Neural crest cell (in vitro differentiated cells): ENCODE measurements around the gene EIF2B2. TPM values are rescaled to one million over a fixed set of nuclear protein-coding genes. Genes with fewer than 3 reads are reported as not detected.
A peak's percentile ranks its signal among the peaks of the same experiment; 100 is the strongest.

Experiments used
- DNase-seq: peaks from one replicate; pipeline ENCODE4 v3.0.0; 2021; ENCODE audit warnings: low read depth, mixed read lengths, low spot score
- H3K27ac Mint-ChIP-seq: one replicate; pipeline ENCODE4 v1.8.0; 2021; ENCODE audit warnings: mild to moderate bottlenecking, mixed read lengths; ENCODE audit not compliant: unreplicated experiment
- H3K27me3 Mint-ChIP-seq: 2 replicates; pipeline ENCODE4 v1.8.0; 2021; ENCODE audit warnings: low read depth, mild to moderate bottlenecking, mixed read lengths
- H3K36me3 Mint-ChIP-seq: 2 replicates; pipeline ENCODE4 v1.8.0; 2021; ENCODE audit warnings: low read depth, mild to moderate bottlenecking, mixed read lengths
- H3K4me1 Mint-ChIP-seq: 2 replicates; pipeline ENCODE4 v1.8.0; 2021; ENCODE audit warnings: mixed read lengths
- H3K4me3 Mint-ChIP-seq: one replicate; pipeline ENCODE4 v1.8.0; 2021; ENCODE audit warnings: mild to moderate bottlenecking, mixed read lengths
- H3K9me3 Mint-ChIP-seq: 2 replicates; pipeline ENCODE4 v1.8.0; 2021; ENCODE audit warnings: mixed read lengths
- total RNA-seq: library from RNA; stranded (reverse); gene quantifications from 2 replicates; pipeline ENCODE4 v1.2.1, GENCODE V29; 2021
- TF ChIP-seq, protein P1 (sequence below): fragments of 200-600 bp; sonication (generic); conservative IDR thresholded peaks from 2 replicates; pipeline ENCODE4 v1.5.0; 2021; ENCODE audit warnings: antibody characterized with exemption, mild to moderate bottlenecking

EIF2B2 gene
- total RNA-seq, 1 donor from 2014 or later, result 50.5 TPM

DNA sequence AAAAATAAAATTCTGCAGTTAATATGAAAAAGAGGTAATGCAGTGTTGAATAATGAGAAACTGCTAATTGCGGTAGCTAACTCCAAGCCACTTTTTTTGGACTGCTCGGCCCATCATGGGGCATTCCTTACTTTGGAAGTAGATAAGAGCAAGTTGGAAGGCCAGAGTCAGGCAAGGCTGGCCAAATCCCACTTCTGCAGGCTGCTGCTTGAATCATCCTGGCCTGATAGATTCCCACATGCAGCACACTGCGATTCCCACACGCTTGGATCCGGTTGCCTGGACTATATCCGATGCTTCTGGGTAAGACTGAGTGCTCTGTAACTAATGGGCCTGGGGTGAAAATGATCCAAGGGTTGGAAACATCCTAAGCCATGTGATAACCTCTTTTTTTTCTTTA, 10.6 kb downstream of the EIF2B2 start:
- Mint-ChIP-seq H3K36me3 (peaks cover 9% of the 10 kb centered on the region), H3K27ac (no peak overlapping the region), H3K27me3 (no peaks in the 10 kb centered on the region), H3K4me3 (no peak overlapping the region), H3K4me1 (no peaks in the 10 kb centered on the region), H3K9me3 (no peaks in the 10 kb centered on the region)
- TF ChIP-seq, protein P1, sequence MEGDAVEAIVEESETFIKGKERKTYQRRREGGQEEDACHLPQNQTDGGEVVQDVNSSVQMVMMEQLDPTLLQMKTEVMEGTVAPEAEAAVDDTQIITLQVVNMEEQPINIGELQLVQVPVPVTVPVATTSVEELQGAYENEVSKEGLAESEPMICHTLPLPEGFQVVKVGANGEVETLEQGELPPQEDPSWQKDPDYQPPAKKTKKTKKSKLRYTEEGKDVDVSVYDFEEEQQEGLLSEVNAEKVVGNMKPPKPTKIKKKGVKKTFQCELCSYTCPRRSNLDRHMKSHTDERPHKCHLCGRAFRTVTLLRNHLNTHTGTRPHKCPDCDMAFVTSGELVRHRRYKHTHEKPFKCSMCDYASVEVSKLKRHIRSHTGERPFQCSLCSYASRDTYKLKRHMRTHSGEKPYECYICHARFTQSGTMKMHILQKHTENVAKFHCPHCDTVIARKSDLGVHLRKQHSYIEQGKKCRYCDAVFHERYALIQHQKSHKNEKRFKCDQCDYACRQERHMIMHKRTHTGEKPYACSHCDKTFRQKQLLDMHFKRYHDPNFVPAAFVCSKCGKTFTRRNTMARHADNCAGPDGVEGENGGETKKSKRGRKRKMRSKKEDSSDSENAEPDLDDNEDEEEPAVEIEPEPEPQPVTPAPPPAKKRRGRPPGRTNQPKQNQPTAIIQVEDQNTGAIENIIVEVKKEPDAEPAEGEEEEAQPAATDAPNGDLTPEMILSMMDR, result no peak
- no peak for DNase-seq

DNA sequence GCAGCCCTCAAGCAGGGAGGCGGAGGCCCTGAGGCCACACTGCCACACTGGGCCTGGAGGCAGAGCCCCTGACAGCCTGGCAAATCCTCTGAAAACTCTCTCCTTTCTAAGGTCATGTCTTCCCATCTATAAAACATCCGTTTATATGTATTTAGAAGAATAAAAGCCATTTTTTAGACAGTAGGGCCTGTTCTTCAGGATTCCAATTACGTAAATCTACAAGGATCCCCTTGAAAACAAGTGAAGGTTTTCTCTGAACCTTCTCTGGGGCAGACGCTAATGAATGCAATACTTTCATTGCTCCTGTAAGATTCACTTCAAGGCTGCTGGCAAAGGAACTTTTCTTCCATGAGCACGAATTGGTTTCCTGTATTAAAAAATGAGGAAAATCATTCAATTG, 12.8 kb downstream of the EIF2B2 start:
- no peak for DNase-seq
- H3K4me1 Mint-ChIP-seq, result no peaks in the 10 kb centered on the region
- H3K36me3 Mint-ChIP-seq, result peaks cover 12% of the 10 kb centered on the region
- no peaks in the 10 kb centered on the region for H3K9me3 Mint-ChIP-seq
- no peak overlapping the region for H3K27ac Mint-ChIP-seq
- TF ChIP-seq, protein P1, result no peak
- H3K4me3 Mint-ChIP-seq, result no peak overlapping the region
- no peaks in the 10 kb centered on the region for H3K27me3 Mint-ChIP-seq

DNA sequence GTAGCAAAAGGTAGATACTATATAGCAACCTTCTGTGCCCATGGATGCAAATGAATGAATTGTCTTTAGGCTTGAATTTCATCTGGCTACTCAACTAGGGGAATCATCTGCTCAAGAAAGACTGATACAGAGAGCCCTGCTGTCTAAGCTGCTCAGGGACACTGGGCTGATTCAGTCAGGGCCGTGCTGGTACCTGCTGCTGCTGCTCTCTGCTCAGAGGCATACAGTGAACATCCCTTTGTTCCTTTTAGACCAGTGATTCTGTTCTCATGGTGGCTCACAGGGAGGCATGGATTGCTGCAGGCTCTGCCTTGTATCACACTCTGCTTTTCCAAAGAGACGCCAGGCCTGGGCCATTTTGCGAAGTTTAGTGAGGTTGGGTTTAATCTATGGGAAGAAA, 14.1 kb downstream of the EIF2B2 start:
- no peaks in the 10 kb centered on the region for H3K27me3 Mint-ChIP-seq
- H3K27ac Mint-ChIP-seq, result peak overlapping the region; percentile 67
- TF ChIP-seq, protein P1, result no peak
- no peak for DNase-seq
- no peak overlapping the region for H3K4me3 Mint-ChIP-seq
- H3K4me1 Mint-ChIP-seq, result no peaks in the 10 kb centered on the region
- no peaks in the 10 kb centered on the region for H3K9me3 Mint-ChIP-seq
- peaks cover 13% of the 10 kb centered on the region for H3K36me3 Mint-ChIP-seq

DNA sequence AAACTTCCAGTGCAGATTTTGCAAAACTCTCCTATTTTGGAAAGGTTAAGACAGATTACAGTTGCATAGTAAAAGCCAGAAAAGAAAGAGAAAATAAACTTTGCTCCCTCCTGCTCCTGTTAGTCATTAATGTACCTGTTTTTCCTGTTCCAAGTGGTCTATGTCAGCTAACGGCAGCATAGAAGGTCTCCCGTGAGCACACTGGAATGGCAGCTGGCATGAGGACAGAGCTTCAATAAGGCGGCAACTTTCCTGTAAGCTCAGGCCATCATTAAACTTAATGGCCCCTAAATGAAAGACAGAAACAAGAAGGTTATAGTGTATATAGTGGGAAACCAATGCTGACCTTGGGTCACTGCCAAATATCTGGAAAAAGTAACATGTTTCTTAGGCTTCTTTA, 16.0 kb downstream of the EIF2B2 start:
- no peaks in the 10 kb centered on the region for H3K9me3 Mint-ChIP-seq
- H3K27me3 Mint-ChIP-seq, result no peaks in the 10 kb centered on the region
- peaks cover 23% of the 10 kb centered on the region for H3K36me3 Mint-ChIP-seq
- TF ChIP-seq, protein P1, result no peak
- H3K4me3 Mint-ChIP-seq, result no peak overlapping the region
- DNase-seq, result no peak
- no peaks in the 10 kb centered on the region for H3K4me1 Mint-ChIP-seq
- no peak overlapping the region for H3K27ac Mint-ChIP-seq

DNA sequence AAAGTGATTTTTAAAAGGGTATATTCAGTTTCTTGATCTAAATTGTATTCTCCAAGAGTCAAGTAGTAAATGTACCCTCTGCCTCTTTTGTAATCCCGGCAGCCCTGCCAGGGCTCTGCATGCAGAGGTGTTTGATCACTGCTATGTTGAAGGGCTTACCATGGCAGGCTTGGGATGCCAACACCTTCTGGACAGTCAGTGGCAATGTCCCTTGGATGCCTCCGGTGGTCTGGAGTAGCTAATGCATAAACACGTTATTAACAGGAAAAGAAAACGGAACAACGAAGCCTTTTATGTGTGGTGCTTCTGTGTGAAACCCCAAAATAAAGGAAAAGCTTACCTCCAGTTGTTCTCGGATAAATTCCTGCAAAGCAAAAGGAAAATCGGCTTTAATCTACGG, 19.9 kb downstream of the EIF2B2 start:
- no peaks in the 10 kb centered on the region for H3K9me3 Mint-ChIP-seq
- H3K27me3 Mint-ChIP-seq, result no peaks in the 10 kb centered on the region
- H3K36me3 Mint-ChIP-seq, result peaks cover 16% of the 10 kb centered on the region
- H3K27ac Mint-ChIP-seq, result no peak overlapping the region
- DNase-seq, result peak; percentile 19
- H3K4me1 Mint-ChIP-seq, result no peaks in the 10 kb centered on the region
- H3K4me3 Mint-ChIP-seq, result no peak overlapping the region
- TF ChIP-seq, protein P1, result peak; percentile 55

DNA sequence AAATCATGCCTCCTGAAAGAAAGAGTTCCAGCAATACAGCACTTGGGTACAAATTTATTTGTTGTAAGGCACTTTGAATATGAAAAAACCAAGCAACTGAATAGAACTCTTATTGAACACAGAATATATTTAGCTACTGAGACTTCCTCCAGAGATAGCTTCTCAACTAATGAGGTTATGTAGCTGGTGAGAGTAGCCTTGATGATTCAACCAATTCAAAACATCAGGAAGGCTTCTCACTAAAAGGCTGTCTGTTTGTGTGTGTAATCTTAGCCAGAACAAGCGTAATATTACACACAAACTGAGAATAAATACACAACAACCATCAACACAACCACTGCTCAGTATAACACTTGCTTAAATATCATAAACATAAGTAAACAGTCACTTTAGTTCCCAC, 20.4 kb downstream of the EIF2B2 start:
- no peaks in the 10 kb centered on the region for H3K4me1 Mint-ChIP-seq
- no peak for DNase-seq

More for the DNA sequence above, 20.4 kb downstream of the EIF2B2 start:
- H3K9me3 Mint-ChIP-seq, result no peaks in the 10 kb centered on the region
- no peak overlapping the region for H3K4me3 Mint-ChIP-seq
- no peaks in the 10 kb centered on the region for H3K27me3 Mint-ChIP-seq
- H3K27ac Mint-ChIP-seq, result no peak overlapping the region
- TF ChIP-seq, protein P1, result no peak
- peaks cover 16% of the 10 kb centered on the region for H3K36me3 Mint-ChIP-seq
